HEK293 (cell line): ENCODE data around the gene DPYD.

Experiments used
- CTCF ChIA-PET: fragments of 350-600 bp; formaldehyde crosslinking; extraction: SDS; loops from one replicate; lab custom pipeline; 2021; ENCODE audit warnings: antibody characterized with exemption; lab: Yijun Ruan, JAX
- POLR2A ChIA-PET: fragments of 300-600 bp; formaldehyde crosslinking; extraction: SDS; loops from one replicate; lab custom pipeline; 2020; ENCODE audit warnings: antibody characterized with exemption, inconsistent platforms; lab: Yijun Ruan, JAX
- H3K27ac ChIP-seq: fragments of 200-500 bp; sonication (Bioruptor generic); 2 replicates; pipeline ENCODE4 v1.5.1; 2014; ENCODE audit warnings: low read depth, low read length, control low read depth, inconsistent platforms; ENCODE audit errors: extremely low read depth
- H3K36me3 ChIP-seq, 2 experiments: fragments of 200-500 bp in 1 of 2; sonication (Bioruptor generic) in 1 of 2; 1 replicate in 1 of 2; 2 replicates in 1 of 2; pipeline ENCODE4 v1.5.1; 2014 to 2017; ENCODE audit warnings: inconsistent platforms in 2 of 2, low read length in 2 of 2; ENCODE audit not compliant: control insufficient read depth in 2 of 2, insufficient read depth in 1 of 2
- H3K4me1 ChIP-seq: fragments of 200-500 bp; sonication (Bioruptor generic); 2 replicates; pipeline ENCODE4 v1.5.1; 2014; ENCODE audit warnings: mild to moderate bottlenecking, low read length, inconsistent platforms; ENCODE audit not compliant: control insufficient read depth, insufficient read depth
- H3K4me3 ChIP-seq: 2 replicates; pipeline ENCODE4 v1.5.1; 2011; ENCODE audit warnings: low read depth, mild to moderate bottlenecking, control low read depth, low read length, moderate library complexity
- H3K9me3 ChIP-seq: fragments of 200-500 bp; sonication (Bioruptor generic); 2 replicates; pipeline ENCODE4 v1.5.1; 2014; ENCODE audit warnings: low read depth, low read length, inconsistent platforms; ENCODE audit not compliant: control insufficient read depth, insufficient read depth
- OVOL3 ChIP-seq: fragments of 450-650 bp; formaldehyde crosslinking; IDR thresholded peaks from 2 replicates; pipeline ENCODE4 v1.5.1; 2016; ENCODE audit warnings: missing biosample characterization, missing genetic modification characterization
- PRDM10 ChIP-seq: fragments of 450-650 bp; formaldehyde crosslinking; IDR thresholded peaks from 2 replicates; pipeline ENCODE4 v1.5.1; 2016; ENCODE audit warnings: missing biosample characterization, missing genetic modification characterization
- PRDM2 ChIP-seq: fragments of 450-650 bp; formaldehyde crosslinking; IDR thresholded peaks from 2 replicates; pipeline ENCODE4 v1.5.1; 2016; ENCODE audit warnings: missing biosample characterization, missing genetic modification characterization, borderline replicate concordance
- SP2 ChIP-seq: fragments of 450-650 bp; formaldehyde crosslinking; IDR thresholded peaks from 2 replicates; pipeline ENCODE4 v1.5.1; 2016; ENCODE audit warnings: missing biosample characterization, missing genetic modification characterization
- SP3 ChIP-seq: fragments of 450-650 bp; formaldehyde crosslinking; IDR thresholded peaks from 2 replicates; pipeline ENCODE4 v1.5.1; 2016; ENCODE audit warnings: missing biosample characterization, missing genetic modification characterization
- ZBTB49 ChIP-seq: fragments of 450-650 bp; formaldehyde crosslinking; IDR thresholded peaks from 2 replicates; pipeline ENCODE4 v1.5.1; 2016; ENCODE audit warnings: missing biosample characterization, missing genetic modification characterization, low read depth
- ZBTB8A ChIP-seq: fragments of 450-650 bp; formaldehyde crosslinking; IDR thresholded peaks from 2 replicates; pipeline ENCODE4 v1.5.1; 2016; ENCODE audit warnings: missing biosample characterization, missing genetic modification characterization
- ZNF157 ChIP-seq: fragments of 450-650 bp; formaldehyde crosslinking; IDR thresholded peaks from 2 replicates; pipeline ENCODE4 v1.5.1; 2016; ENCODE audit warnings: missing biosample characterization, missing genetic modification characterization
- ZNF426 ChIP-seq: fragments of 450-650 bp; formaldehyde crosslinking; IDR thresholded peaks from 2 replicates; pipeline ENCODE4 v1.5.1; 2017; ENCODE audit warnings: missing biosample characterization, missing genetic modification characterization, mild to moderate bottlenecking, inconsistent platforms, moderate library complexity
- ZNF514 ChIP-seq: fragments of 450-650 bp; formaldehyde crosslinking; IDR thresholded peaks from 2 replicates; pipeline ENCODE4 v1.5.1; 2016; ENCODE audit warnings: missing biosample characterization, missing genetic modification characterization
- ZNF555 ChIP-seq: fragments of 450-650 bp; formaldehyde crosslinking; conservative IDR thresholded peaks from 2 replicates; pipeline ENCODE4 v1.5.1; 2017; ENCODE audit warnings: missing biosample characterization, mild to moderate bottlenecking, missing genetic modification characterization, inconsistent platforms
- ZNF561 ChIP-seq: fragments of 450-650 bp; IDR thresholded peaks from 2 replicates; pipeline ENCODE4 v1.5.1; 2018; ENCODE audit warnings: missing biosample characterization, missing genetic modification characterization, borderline replicate concordance
- ZNF610 ChIP-seq: fragments of 450-650 bp; formaldehyde crosslinking; IDR thresholded peaks from 2 replicates; pipeline ENCODE4 v1.5.1; 2016; ENCODE audit warnings: missing biosample characterization, missing genetic modification characterization, borderline replicate concordance
- ZSCAN16 ChIP-seq: fragments of 450-650 bp; formaldehyde crosslinking; IDR thresholded peaks from 2 replicates; pipeline ENCODE4 v1.5.1; 2016; ENCODE audit warnings: missing biosample characterization, missing genetic modification characterization

DPYD gene

GRCh38 chr1:97270508-97271307, 650.1 kb downstream of the DPYD start:
- H3K4me3 ChIP-seq: no peak overlapping the region
- H3K36me3 ChIP-seq: no peaks in the 10 kb centered on the region
- CTCF ChIA-PET: interaction anchor here (0.6 kb wide), 1 partner anchor 31 kb away, joined by 3 read pairs; no protein-coding TSS in a partner anchor
- no peak overlapping the region for H3K27ac ChIP-seq
- TF ChIP-seq OVOL3 (tag by site-specific recombination): no peak
- TF ChIP-seq ZNF426 (tag by site-specific recombination): no peak
- TF ChIP-seq ZBTB49 (tag by site-specific recombination): no peak
- no peak for TF ChIP-seq ZNF157
- TF ChIP-seq ZBTB8A (tag by site-specific recombination): no peak
- no peak for TF ChIP-seq PRDM10
- TF ChIP-seq PRDM2: no peak
- TF ChIP-seq ZSCAN16 (tag by site-specific recombination): no peak
- TF ChIP-seq ZNF610: no peak
- TF ChIP-seq SP2 (tag by site-specific recombination): no peak
- no peak for TF ChIP-seq SP3 (tag by site-specific recombination)
- no peak for TF ChIP-seq ZNF561 (tag by site-specific recombination)
- no peak for TF ChIP-seq ZNF555 (tag by site-specific recombination)
- TF ChIP-seq ZNF514 (tag by site-specific recombination): no peak
- POLR2A ChIA-PET: no interaction called here
- peaks cover 3% of the 10 kb centered on the region; the same call in 1 of the 2 replicates for H3K4me1 ChIP-seq
- no peaks in the 10 kb centered on the region for H3K9me3 ChIP-seq
